Adipose tissue (tissue), 3 donors: ENCODE data around the gene SLC22A17. TPM values are rescaled to one million over a fixed set of nuclear protein-coding genes. Genes with fewer than 3 reads are reported as not detected.

Experiments
- H3K27ac ChIP-seq: one replicate; pipeline ENCODE4 v1.5.1; 2013; ENCODE audit warnings: low read depth, low read length
- WGBS, 3 donors: extraction: QIAGEN DNeasy Blood & Tissue Kit; methylation state at CpG; one replicate each; pipeline ENCODE4 v1.1.7; 2013; 5-methylcytosine and 5-hydroxymethylcytosine counted together
- polyA plus RNA-seq, 3 donors: library from polyadenylated mRNA; stranded (reverse); fragments of 200-250 nt; gene quantifications; one replicate each; pipeline ENCODE4 v1.2.3, GENCODE V29; 2013
- donor health status: healthy with polysubstance abuse.
- donor health status: Bipolar disorder and iron deficiency.
- donor health status: healthy.

SLC22A17 gene
- polyA plus RNA-seq, 3 donors, result 8.4 to 9.9 (median 9.5) TPM

- no peak overlapping the region for H3K27ac ChIP-seq
- 39 to 51% (median 44%) methylated on average over 10 of the region's 10 CpGs for WGBS, 3 donors
Observed at GRCh38 chr14:23322568-23323517, 29.8 kb downstream of the SLC22A17 start.

GRCh38 chr14:23321572-23322547 lies 30.8 kb downstream of the SLC22A17 start:
- WGBS, 3 donors, result 0% methylated on average over 31 to 64 of the region's 64 CpGs

GRCh38 chr14:23320584-23321571 lies 31.8 kb downstream of the SLC22A17 start, which contains the start of gene PABPN1:
Gene PABPN1, plus strand, starts transcription at chr14:23321457. Its CDS starts 13 bp downstream, at chr14:23321470.
- 3 to 5% (median 3%) methylated on average over 58 to 63 of the region's 63 CpGs for WGBS, 3 donors

More at GRCh38 chr14:23321572-23322547, 30.8 kb downstream of the SLC22A17 start:
- peak overlapping the region; percentile 90 for H3K27ac ChIP-seq

GRCh38 chr14:23319746-23320583 lies 32.7 kb downstream of the SLC22A17 start:
- WGBS, 3 donors, result 76 to 89% (median 78%) methylated on average over 17 of the region's 17 CpGs
- H3K27ac ChIP-seq, result peak overlapping the region; percentile 90

More at GRCh38 chr14:23320584-23321571, 31.8 kb downstream of the SLC22A17 start, which contains the start of gene PABPN1:
- peak within 1 kb of the TSS; percentile 90 for H3K27ac ChIP-seq

- no peak overlapping the region for H3K27ac ChIP-seq
- WGBS, 3 donors, result 88 to 91% (median 89%) methylated on average over 5 of the region's 5 CpGs
Observed at GRCh38 chr14:23316300-23316699, 36.4 kb downstream of the SLC22A17 start.

- 85 to 93% (median 92%) methylated on average over 1 of the region's 1 CpG for WGBS, 3 donors
- no peak overlapping the region for H3K27ac ChIP-seq
Observed at GRCh38 chr14:23310546-23310945, 42.1 kb downstream of the SLC22A17 start.

GRCh38 chr14:23308721-23309445 lies 43.8 kb downstream of the SLC22A17 start:
- no peak overlapping the region for H3K27ac ChIP-seq
- 79 to 84% (median 84%) methylated on average over 17 of the region's 17 CpGs for WGBS, 3 donors

GRCh38 chr14:23307687-23308644 lies 44.7 kb downstream of the SLC22A17 start:
- 82 to 88% (median 84%) methylated on average over 22 of the region's 22 CpGs for WGBS, 3 donors
- H3K27ac ChIP-seq, result no peak overlapping the region

GRCh38 chr14:23307146-23307530 lies 45.5 kb downstream of the SLC22A17 start:
- peak overlapping the region; percentile 7 for H3K27ac ChIP-seq
- 4 to 17% (median 11%) methylated on average over 5 of the region's 5 CpGs for WGBS, 3 donors

- WGBS, 3 donors, result 2 to 3% (median 2%) methylated on average over 19 to 24 of the region's 24 CpGs
- peak within 1 kb of the TSS; percentile 7 for H3K27ac ChIP-seq
Observed at GRCh38 chr14:23306412-23307145, 46.1 kb downstream of the SLC22A17 start, which contains the start of gene BCL2L2. Gene BCL2L2, plus strand, starts transcription at chr14:23306833. Its CDS starts 935 bp downstream, at chr14:23307768.

- peak within 1 kb of the TSS; percentile 31 for H3K27ac ChIP-seq
- WGBS, 3 donors, result 2 to 3% (median 3%) methylated on average over 63 to 81 of the region's 81 CpGs
Observed at GRCh38 chr14:23302290-23303225, 50.1 kb downstream of the SLC22A17 start, which contains the start of gene PPP1R3E. Gene PPP1R3E, minus strand, starts transcription at chr14:23302859. Its CDS starts 283 bp downstream, at chr14:23302576.

- H3K27ac ChIP-seq, result peak overlapping the region; percentile 31
- 0 to 1% (median 0%) methylated on average over 16 to 25 of the region's 25 CpGs for WGBS, 3 donors
Observed at GRCh38 chr14:23301969-23302289, 50.8 kb downstream of the SLC22A17 start.

- 0% methylated on average over 64 to 87 of the region's 87 CpGs for WGBS, 3 donors
- peak overlapping the region; percentile 91 for H3K27ac ChIP-seq
Observed at GRCh38 chr14:23301288-23301968, 51.3 kb downstream of the SLC22A17 start.
